Psoas muscle (tissue), 8 donors: Measurements from ENCODE around the gene MOB1B. TPM values are rescaled to one million over a fixed set of nuclear protein-coding genes. Genes with fewer than 3 reads are reported as not detected.
"Not testable (repeated sequence)": the region's sequence is repeated elsewhere in the genome, so short reads cannot be mapped to it uniquely, and the experiment has no call there.

ENCODE experiments used
- ATAC-seq, 4 donors: fragments of 200-7000 bp; cut with Tn5 transposase; one replicate each; pipeline ENCODE4 v1.9.1; 2020; ENCODE audit warnings: moderate library complexity in 3 of 4, mild to moderate bottlenecking in 2 of 4
- DNase-seq, 2 donors: peaks; one replicate each; pipeline ENCODE4 v3.0.0-alpha.2; 2020
- H3K27ac ChIP-seq: fragments of 200-600 bp; one replicate; pipeline ENCODE4 v1.8.0; 2022
- H3K27me3 ChIP-seq, 3 donors: fragments of 200-600 bp in 1 of 3; one replicate each; pipeline versions ENCODE4 v1.6.1 to v1.8.0; 2013 to 2022; ENCODE audit warnings: low read length in 2 of 3, mild to moderate bottlenecking in 2 of 3, moderate library complexity in 1 of 3; ENCODE audit not compliant: insufficient read depth in 3 of 3
- H3K36me3 ChIP-seq, 2 donors: fragments of 200-600 bp in 1 of 2; one replicate each; pipeline versions ENCODE4 v1.6.1 to v1.8.0; 2013 to 2022; ENCODE audit warnings: low read depth in 1 of 2, mild to moderate bottlenecking in 1 of 2, moderate library complexity in 1 of 2; ENCODE audit not compliant: insufficient read depth in 1 of 2
- H3K4me1 ChIP-seq: fragments of 200-600 bp; one replicate; pipeline ENCODE4 v1.8.0; 2022
- H3K4me3 ChIP-seq: fragments of 200-600 bp; one replicate; pipeline ENCODE4 v1.8.0; 2022; ENCODE audit warnings: mild to moderate bottlenecking
- H3K9me3 ChIP-seq: fragments of 200-600 bp; one replicate; pipeline ENCODE4 v1.8.0; 2022
- CTCF ChIP-seq: fragments of 200-600 bp; IDR thresholded peaks from one replicate; pipeline ENCODE4 v1.8.0; 2022; ENCODE audit warnings: antibody characterized with exemption
- WGBS, 3 donors: extraction: QIAGEN DNeasy Blood & Tissue Kit; methylation state at CpG; one replicate each; pipeline versions ENCODE4 v1.1.6 to v1.1.7; 2013; 5-methylcytosine and 5-hydroxymethylcytosine counted together
- intact Hi-C, 2 donors: fragments of 100-400 bp; cut with DNase I; formaldehyde crosslinking; loops; one replicate each; pipeline versions ENCODE4 v1.11.0 to v1.14.2; 2022
- polyA plus RNA-seq, 3 donors: library from polyadenylated mRNA; stranded (reverse); fragments of 200-250 nt; gene quantifications; one replicate each; pipeline ENCODE4 v1.2.3, GENCODE V29; 2013
- total RNA-seq, 4 donors: library from RNA; stranded (reverse); fragmentation: NEBNext Ultra II Directional in 2 of 4; extraction: Animal tissue kit (Norgen Biotek cat#: 25700) in 2 of 4; gene quantifications; one replicate each; pipeline versions ENCODE4 v1.2.1 to v1.2.4, GENCODE V29; 2021 to 2023
- donor health status: healthy with polysubstance abuse.
- donor health status: DM: no; HTN: no; CAD: no; lungs with moderate emphysema.
- donor health status: Bipolar disorder and iron deficiency.
- donor health status: healthy.
- donor health status: DM: yes; HTN: yes; CAD: no.
- donor health status: DM: no; HTN: no; CAD: no.
- donor health status: DM: no; HTN: no; CAD: no.
- donor health status: DM: yes; HTN: yes; CAD: no.

MOB1B gene
- total and polyA plus RNA-seq, 7 donors, result 2.8 to 22.3 (median 9.8) TPM

- H3K27me3 ChIP-seq, result no peaks in the 10 kb centered on the region
- whole genome bisulfite sequencing, 3 donors, result 77 to 84% (median 80%) methylated on average over 7 of the region's 7 CpGs
- H3K36me3 ChIP-seq, result no peaks in the 10 kb centered on the region
- H3K9me3 ChIP-seq, result no peaks in the 10 kb centered on the region
- no peak overlapping the region for H3K27ac ChIP-seq
- intact Hi-C loops, result no loop called here
- ATAC-seq (no peak), DNase-seq (no peak)
- H3K4me3 ChIP-seq, result no peak overlapping the region
- TF ChIP-seq CTCF, result no peak
- H3K4me1 ChIP-seq, result no peaks in the 10 kb centered on the region
These were observed 102.2 kb downstream of the MOB1B start for GRCh38 chr4:71004281-71004851.

GRCh38 chr4:71005025-71005424, 102.9 kb downstream of the MOB1B start:
- H3K4me1 ChIP-seq, H3K4me3 ChIP-seq, H3K27me3 ChIP-seq, H3K9me3 ChIP-seq, H3K27ac ChIP-seq, DNase-seq, intact Hi-C loops, ATAC-seq, H3K36me3 ChIP-seq: not testable (repeated sequence)
- WGBS, 3 donors, result 92 to 96% (median 94%) methylated on average over 6 of the region's 6 CpGs

GRCh38 chr4:71006203-71006907, 104.2 kb downstream of the MOB1B start:
- no peak overlapping the region for H3K27ac ChIP-seq
- no peaks in the 10 kb centered on the region for H3K4me1 ChIP-seq
- intact Hi-C loops, result no loop called here
- no peaks in the 10 kb centered on the region for H3K27me3 ChIP-seq
- ATAC-seq, result no peak
- no peak overlapping the region for H3K4me3 ChIP-seq
- H3K36me3 ChIP-seq, result no peaks in the 10 kb centered on the region
- DNase-seq, result no peak
- WGBS, 3 donors, result 90 to 92% (median 92%) methylated on average over 6 of the region's 6 CpGs
- TF ChIP-seq CTCF, result no peak
- no peaks in the 10 kb centered on the region for H3K9me3 ChIP-seq

- Histone ChIP-seq H3K4me1 (no peaks in the 10 kb centered on the region), H3K27me3 (no peaks in the 10 kb centered on the region), H3K4me3 (no peak overlapping the region), H3K36me3 (no peaks in the 10 kb centered on the region), H3K9me3 (no peaks in the 10 kb centered on the region), H3K27ac (no peak overlapping the region)
- intact Hi-C loops, result no loop called here
- WGBS, 3 donors, result 90 to 99% (median 93%) methylated on average over 2 of the region's 2 CpGs
- no peak for TF ChIP-seq CTCF
- ATAC-seq (no peak), DNase-seq (no peak)
These were observed 106.0 kb downstream of the MOB1B start for GRCh38 chr4:71008196-71008595.

GRCh38 chr4:71009086-71009485, 106.9 kb downstream of the MOB1B start:
- Histone ChIP-seq H3K27ac (no peak overlapping the region), H3K4me3 (no peak overlapping the region), H3K36me3 (no peaks in the 10 kb centered on the region), H3K27me3 (no peaks in the 10 kb centered on the region), H3K4me1 (no peaks in the 10 kb centered on the region), H3K9me3 (no peaks in the 10 kb centered on the region)
- WGBS, 3 donors, result 81 to 87% (median 84%) methylated on average over 3 of the region's 3 CpGs
- intact Hi-C loops, result no loop called here
- DNase-seq (no peak), ATAC-seq (no peak)
- TF ChIP-seq CTCF, result no peak
